Thoracic aorta (tissue), 2 donors: ENCODE results near the gene C1orf232. TPM values are rescaled to one million over a fixed set of nuclear protein-coding genes. Genes with fewer than 3 reads are reported as not detected.

Source experiments
- ATAC-seq: fragments of 150-250 bp; one replicate; pipeline ENCODE4 v1.8.0; 2017; ENCODE audit warnings: low read depth; ENCODE audit not compliant: insufficient number of reproducible peaks, low FRiP score
- DNase-seq: peaks from one replicate; pipeline ENCODE4 v3.0.0-alpha.2; 2020; ENCODE audit warnings: low spot score
- H3K27ac ChIP-seq, 2 donors: fragments of 200-600 bp; sonication (generic); 1 replicate in 1 of 2; 2 replicates in 1 of 2; pipeline ENCODE4 v1.5.1; 2016; ENCODE audit warnings: mild to moderate bottlenecking in 2 of 2, moderate library complexity in 2 of 2
- H3K27me3 ChIP-seq: fragments of 200-600 bp; sonication (generic); replicated peaks from 2 replicates; pipeline ENCODE4 v1.6.0; 2016; ENCODE audit warnings: mild to moderate bottlenecking; ENCODE audit not compliant: insufficient read depth
- H3K36me3 ChIP-seq: fragments of 200-600 bp; sonication (generic); one replicate; pipeline ENCODE4 v1.5.1; 2016
- H3K4me1 ChIP-seq, 2 donors: fragments of 200-600 bp; sonication (generic); 1 replicate in 1 of 2; 2 replicates in 1 of 2; pipeline versions ENCODE4 v1.5.1 to v1.6.0; 2016; ENCODE audit warnings: low read depth in 2 of 2, mild to moderate bottlenecking in 1 of 2; ENCODE audit not compliant: control insufficient read depth in 1 of 2
- H3K4me3 ChIP-seq: fragments of 200-600 bp; sonication (generic); 2 replicates; pipeline ENCODE4 v1.5.1; 2016; ENCODE audit warnings: mild to moderate bottlenecking
- H3K9me3 ChIP-seq: fragments of 200-600 bp; sonication (generic); 2 replicates; pipeline ENCODE4 v1.5.1; 2016
- CTCF ChIP-seq: fragments of 200-600 bp; sonication (generic); IDR thresholded peaks from one replicate; pipeline ENCODE4 v1.5.1; 2019; ENCODE audit warnings: antibody characterized with exemption
- total RNA-seq, 2 donors: library from RNA; depleted of rRNA; stranded (reverse); fragments of >200 nt; gene quantifications; one replicate each; pipeline versions ENCODE4 v1.1.0 to v1.2.3, GENCODE V29; 2016

Gene C1orf232
- total RNA-seq, 2 donors from 2014 or later, result not detected

- Histone ChIP-seq H3K4me1 (peaks cover 0 to 12% of the 10 kb centered on the region in 2 donors), H3K4me3 (peak overlapping the region; percentile 70), H3K27me3 (no peaks in the 10 kb centered on the region), H3K36me3 (no peaks in the 10 kb centered on the region), H3K9me3 (no peaks in the 10 kb centered on the region), H3K27ac (no peak overlapping the region)
- DNase-seq (no peak), ATAC-seq (no peak)
- TF ChIP-seq CTCF, result no peak
These were observed 8.0 kb downstream of the C1orf232 start for GRCh38 chr1:26160527-26161414.

GRCh38 chr1:26159743-26160039 is 9.1 kb downstream of the C1orf232 start:
- H3K27ac ChIP-seq, result no peak overlapping the region
- ATAC-seq (no peak), DNase-seq (no peak)
- no peaks in the 10 kb centered on the region for H3K27me3 ChIP-seq
- peak overlapping the region; percentile 22 for H3K4me3 ChIP-seq
- H3K36me3 ChIP-seq, result no peaks in the 10 kb centered on the region
- no peaks in the 10 kb centered on the region for H3K9me3 ChIP-seq
- peaks cover 0 to 12% of the 10 kb centered on the region in 2 donors for H3K4me1 ChIP-seq
- TF ChIP-seq CTCF, result no peak

DNA sequence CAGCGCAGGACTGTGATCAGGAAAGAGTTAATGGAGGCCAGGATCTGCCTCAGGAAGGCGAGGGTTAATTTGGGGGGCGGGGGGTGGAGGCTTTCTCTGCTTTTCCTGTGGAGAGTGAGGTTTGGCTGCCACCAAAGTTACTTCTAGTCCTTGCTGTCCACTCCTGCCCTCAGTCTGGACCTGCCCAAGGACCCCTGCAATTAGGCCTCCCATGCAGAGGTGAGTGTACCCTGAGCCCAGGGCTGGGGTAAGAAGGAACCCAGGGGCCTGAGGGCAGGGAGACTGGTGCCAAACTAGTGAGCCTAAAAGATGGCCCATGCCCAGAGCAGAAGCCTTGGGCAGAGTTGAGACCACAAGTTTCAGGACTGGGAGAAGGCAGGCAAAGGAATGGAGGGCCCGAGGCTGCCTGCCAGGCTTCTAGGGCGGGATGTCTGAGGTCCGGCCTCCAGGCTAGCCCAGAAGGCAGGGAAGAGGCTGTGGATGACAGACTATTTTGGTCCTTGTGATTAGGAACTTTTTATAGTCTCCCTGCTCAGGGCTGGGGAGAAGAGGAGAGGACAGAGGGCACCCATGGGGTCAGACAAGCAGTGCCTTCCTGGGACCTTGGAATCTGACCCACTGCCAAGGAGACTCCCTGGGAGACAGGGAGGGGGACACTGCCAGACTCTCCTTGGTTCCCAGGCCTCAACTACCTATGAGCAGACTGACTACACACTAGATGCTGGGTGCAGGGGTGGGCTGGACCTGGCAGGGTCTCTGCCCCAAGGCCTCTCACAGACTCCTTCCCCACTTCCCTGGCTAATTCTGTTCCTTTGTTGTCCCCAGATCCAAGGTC is 9.6 kb downstream of the C1orf232 start, which contains the start of gene FAM110D:
FAM110D (plus strand) TSS at position 172 of the 835 bp plus-strand sequence. CDS start 2,213 bp downstream, outside the sequence.
- peaks cover 0 to 12% of the 10 kb centered on the region in 2 donors for H3K4me1 ChIP-seq
- H3K36me3 ChIP-seq, result no peaks in the 10 kb centered on the region
- H3K9me3 ChIP-seq, result no peaks in the 10 kb centered on the region
- TF ChIP-seq CTCF, result no peak
- ATAC-seq (no peak), DNase-seq (no peak)
- peak within 1 kb of the TSS; percentile 22 for H3K4me3 ChIP-seq
- H3K27me3 ChIP-seq, result no peaks in the 10 kb centered on the region
- H3K27ac ChIP-seq, result no peak within 1 kb of the TSS

GRCh38 chr1:26158271-26158907 is 10.4 kb downstream of the C1orf232 start:
- Histone ChIP-seq H3K9me3 (no peaks in the 10 kb centered on the region), H3K36me3 (no peaks in the 10 kb centered on the region), H3K4me3 (no peak overlapping the region), H3K27ac (no peak overlapping the region), H3K27me3 (no peaks in the 10 kb centered on the region), H3K4me1 (peaks cover 0 to 8% of the 10 kb centered on the region in 2 donors)
- TF ChIP-seq CTCF, result no peak
- no peak for ATAC-seq
- DNase-seq, result no peak
